Pancreas (tissue), 10 donors: ENCODE data around the gene DKK1. TPM values are rescaled to one million over a fixed set of nuclear protein-coding genes. Genes with fewer than 3 reads are reported as not detected.

ENCODE experiments used
- ATAC-seq, 4 donors: fragments of 200-7000 bp; cut with Tn5 transposase; one replicate each; pipeline versions ENCODE4 v1.8.0 to v1.9.1; 2020; ENCODE audit warnings: mild to moderate bottlenecking in 4 of 4, moderate library complexity in 4 of 4
- DNase-seq, 6 donors: peaks; one replicate each; pipeline ENCODE4 v3.0.0-alpha.2; 2020
- FAIRE-seq: peaks from 2 replicates; lab custom pipeline; 2012; peaks lifted over from hg19 to GRCh38; lab: Jason Lieb, UNC
- H3K27ac ChIP-seq, 4 donors: fragments of 200-600 bp; sonication (generic); 1 replicate in 3 of 4; 2 replicates in 1 of 4; pipeline versions ENCODE4 v1.5.0 to v1.8.0; 2020
- H3K27me3 ChIP-seq, 4 donors: fragments of 200-600 bp; one replicate each; pipeline ENCODE4 v1.8.0; 2021
- H3K36me3 ChIP-seq, 3 donors: fragments of 200-600 bp; sonication (generic) in 1 of 3; one replicate each; pipeline versions ENCODE4 v1.5.0 to v1.8.0; 2020 to 2021
- H3K4me1 ChIP-seq, 3 donors: fragments of 200-600 bp; one replicate each; pipeline ENCODE4 v1.8.0; 2021
- H3K4me3 ChIP-seq, 4 donors: fragments of 200-600 bp; sonication (generic) in 2 of 4; one replicate each; pipeline versions ENCODE4 v1.5.0 to v1.8.0; 2020 to 2021
- H3K9me3 ChIP-seq, 4 donors: fragments of 200-600 bp; one replicate each; pipeline ENCODE4 v1.8.0; 2021
- CTCF ChIP-seq, 4 donors: fragments of 200-600 bp; sonication (generic) in 3 of 4; IDR thresholded peaks; one replicate each; pipeline versions ENCODE4 v1.5.0 to v1.8.0; 2021; ENCODE audit warnings: antibody characterized with exemption in 4 of 4
- WGBS, 2 donors: extraction: QIAGEN DNeasy Blood & Tissue Kit; methylation state at CpG; one replicate each; pipeline ENCODE4 v1.1.7; 2013; 5-methylcytosine and 5-hydroxymethylcytosine counted together
- intact Hi-C, 3 donors: fragments of 100-400 bp; cut with DNase I; formaldehyde crosslinking; loops; one replicate each; pipeline versions ENCODE4 v1.11.1 to v1.14.2; 2022
- polyA plus RNA-seq, 2 donors: library from polyadenylated mRNA; stranded (reverse); fragments of 200-250 nt; gene quantifications; one replicate each; pipeline ENCODE4 v1.2.3, GENCODE V29; 2013
- total RNA-seq, 6 donors: library from RNA; stranded (reverse); fragmentation: NEBNext Ultra II Directional in 4 of 6; extraction: Animal tissue kit (Norgen Biotek cat#: 25700) in 4 of 6; gene quantifications; one replicate each; pipeline versions ENCODE4 v1.2.1 to v1.2.4, GENCODE V29; 2021 to 2023
- donor health status: healthy with polysubstance abuse.
- donor health status: DM: no; HTN: no; CAD: no; lungs with moderate emphysema.
- donor health status: DM: no; HTN: no; CAD: no.
- donor health status: control.
- donor health status: control.
- donor health status: Bipolar disorder and iron deficiency.
- donor health status: DM: yes; HTN: yes; CAD: no.
- donor health status: DM: no; HTN: no; CAD: no.
- donor health status: DM: no; HTN: no; CAD: no.
- donor health status: DM: yes; HTN: yes; CAD: no.

Gene DKK1
- total and polyA plus RNA-seq, 8 donors = 0.11 to 1.3 (median 0.66) TPM; not detected in 3

DNA sequence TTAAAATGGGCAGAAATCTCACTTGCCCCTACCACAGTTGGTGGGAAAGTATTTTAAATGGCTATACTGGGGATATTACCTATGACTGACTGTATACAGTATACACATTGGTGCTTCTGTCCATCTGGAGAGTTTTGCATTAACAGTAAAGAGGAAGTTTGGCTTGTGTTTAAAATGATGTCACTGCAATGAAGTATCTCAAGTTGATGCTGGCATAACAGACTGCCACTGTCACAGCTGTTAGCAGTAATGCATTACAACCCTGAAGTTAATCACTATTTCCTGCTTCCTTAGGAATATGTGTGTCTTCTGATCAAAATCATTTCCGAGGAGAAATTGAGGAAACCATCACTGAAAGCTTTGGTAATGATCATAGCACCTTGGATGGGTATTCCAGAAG is 1.9 kb downstream of the DKK1 start:
- ATAC-seq (no peak), FAIRE-seq (no peak)
- WGBS, 2 donors = 47 to 66% methylated on average over 1 of the region's 1 CpG

GRCh38 chr10:52316500-52316899 is 2.4 kb downstream of the DKK1 start:
- no peak for DNase-seq
- H3K9me3 ChIP-seq = no peaks in the 10 kb centered on the region
- H3K36me3 ChIP-seq = no peaks in the 10 kb centered on the region
- no peak for TF ChIP-seq CTCF (IDR thresholded peaks at IDR 0.05)
- H3K4me1 ChIP-seq = no peaks in the 10 kb centered on the region
- H3K27ac ChIP-seq = no peak overlapping the region
- no peak overlapping the region for H3K4me3 ChIP-seq
- FAIRE-seq = no peak
- ATAC-seq = no peak
- 75 to 80% methylated on average over 4 of the region's 4 CpGs for WGBS, 2 donors
- peaks cover 0 to 11% (median 2%) of the 10 kb centered on the region in 4 donors for H3K27me3 ChIP-seq
- intact Hi-C loops = loop anchor here in 1 of 3 donors (10.0 kb wide), 1 partner anchor 168 kb away; no protein-coding TSS in a partner anchor

More for the DNA sequence above, 1.9 kb downstream of the DKK1 start:
- Histone ChIP-seq H3K4me1 (no peaks in the 10 kb centered on the region), H3K4me3 (no peak overlapping the region), H3K9me3 (no peaks in the 10 kb centered on the region), H3K27ac (no peak overlapping the region), H3K27me3 (peaks cover 0 to 16% (median 2%) of the 10 kb centered on the region in 4 donors), H3K36me3 (no peaks in the 10 kb centered on the region)
- intact Hi-C loops = loop anchor here in 1 of 3 donors (10.0 kb wide), 1 partner anchor 169 kb away; no protein-coding TSS in a partner anchor
- TF ChIP-seq CTCF (IDR thresholded peaks at IDR 0.05) = no peak
- DNase-seq = no peak

- DNase-seq = no peak
- intact Hi-C loops = loop anchor here in 1 of 3 donors (10.0 kb wide), 1 partner anchor 167 kb away; no protein-coding TSS in a partner anchor
- 81 to 82% methylated on average over 5 of the region's 5 CpGs for WGBS, 2 donors
- no peak for ATAC-seq
- Histone ChIP-seq H3K4me3 (no peak overlapping the region), H3K4me1 (no peaks in the 10 kb centered on the region), H3K27me3 (peaks cover 0 to 4% (median 0%) of the 10 kb centered on the region in 4 donors), H3K27ac (no peak overlapping the region), H3K36me3 (no peaks in the 10 kb centered on the region), H3K9me3 (no peaks in the 10 kb centered on the region)
- TF ChIP-seq CTCF (IDR thresholded peaks at IDR 0.05) = no peak
- no peak for FAIRE-seq
These were observed 4.1 kb downstream of the DKK1 start for GRCh38 chr10:52318136-52318701.

DNA sequence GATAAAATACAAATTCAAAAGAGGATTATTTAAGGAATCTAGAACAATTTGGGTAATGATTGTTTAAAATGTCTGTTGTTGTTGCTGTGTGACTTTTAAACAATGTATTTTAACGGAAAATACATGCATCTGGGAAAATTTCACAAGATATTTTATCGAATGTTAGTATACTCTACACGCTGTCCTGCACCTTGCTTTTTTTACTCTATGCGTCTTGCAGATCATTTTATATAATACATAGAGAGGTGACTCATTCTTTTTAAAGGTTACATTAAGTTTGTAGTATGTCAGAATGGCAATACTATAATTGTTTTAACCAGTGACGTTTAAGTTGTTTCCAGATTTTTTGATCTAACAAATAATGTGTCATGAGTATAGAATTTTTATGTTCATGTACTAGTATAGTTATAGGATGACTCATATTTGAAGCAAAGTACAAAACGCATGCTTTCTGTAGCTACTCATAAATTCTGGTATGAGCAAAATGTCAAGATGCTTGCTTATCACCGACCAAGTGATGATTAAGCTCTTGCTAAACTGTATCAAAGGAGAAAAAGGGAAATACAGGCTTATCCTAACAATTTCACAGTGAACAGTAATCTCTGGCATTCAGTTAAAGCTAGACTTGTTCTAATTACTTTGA is 4.9 kb downstream of the DKK1 start:
- ATAC-seq (no peak), FAIRE-seq (no peak), DNase-seq (no peak)
- H3K4me3 ChIP-seq = no peak overlapping the region
- no peaks in the 10 kb centered on the region for H3K9me3 ChIP-seq
- WGBS, 2 donors = 72 to 81% methylated on average over 7 of the region's 7 CpGs
- peaks cover 0 to 4% (median 0%) of the 10 kb centered on the region in 4 donors for H3K27me3 ChIP-seq
- intact Hi-C loops = loop anchor here in 1 of 3 donors (10.0 kb wide), 1 partner anchor 166 kb away; no protein-coding TSS in a partner anchor
- TF ChIP-seq CTCF (IDR thresholded peaks at IDR 0.05) = no peak
- H3K36me3 ChIP-seq = no peaks in the 10 kb centered on the region
- H3K27ac ChIP-seq = no peak overlapping the region
- H3K4me1 ChIP-seq = no peaks in the 10 kb centered on the region
